Measurements from ENCODE around the gene CRACDL.

CRACDL gene

DNA sequence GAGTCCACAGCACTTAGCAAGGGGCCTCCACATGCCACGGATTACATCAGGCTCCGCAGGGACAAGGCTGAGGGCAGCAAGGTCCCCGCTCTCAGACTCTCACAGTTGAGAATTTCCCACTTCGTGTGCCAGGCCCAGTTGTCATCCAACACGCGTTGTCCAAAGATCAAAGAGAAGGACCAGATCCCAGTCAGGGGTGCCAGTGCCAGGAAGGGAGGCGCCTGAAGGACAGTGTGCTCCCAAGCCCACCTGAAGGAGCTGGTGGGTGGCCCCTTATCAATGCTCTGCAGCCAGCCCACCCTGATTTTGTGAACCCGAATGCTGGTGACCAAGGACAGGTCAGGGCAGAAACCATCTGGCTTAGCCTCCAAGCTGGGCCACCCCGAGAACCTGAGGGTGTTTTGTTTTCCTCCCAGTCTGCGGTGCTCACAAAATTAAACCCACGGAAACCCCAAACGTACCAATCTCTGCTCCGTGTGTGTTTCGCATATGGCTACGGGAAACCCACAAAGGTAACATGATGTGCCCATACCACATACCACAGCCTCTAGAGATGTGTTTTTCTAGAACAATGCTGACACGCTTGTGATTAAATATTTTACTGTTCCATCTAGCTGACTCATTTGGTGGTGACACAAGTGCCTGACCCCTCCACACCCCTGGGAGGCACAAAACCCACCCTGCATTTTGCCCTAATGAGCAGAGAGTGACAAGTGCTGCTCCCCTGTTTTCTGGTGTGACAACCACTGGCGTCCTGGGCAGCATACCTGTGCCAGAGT, 24.5 kb downstream of the CRACDL start:
- TF ChIP-seq, protein P1, sequence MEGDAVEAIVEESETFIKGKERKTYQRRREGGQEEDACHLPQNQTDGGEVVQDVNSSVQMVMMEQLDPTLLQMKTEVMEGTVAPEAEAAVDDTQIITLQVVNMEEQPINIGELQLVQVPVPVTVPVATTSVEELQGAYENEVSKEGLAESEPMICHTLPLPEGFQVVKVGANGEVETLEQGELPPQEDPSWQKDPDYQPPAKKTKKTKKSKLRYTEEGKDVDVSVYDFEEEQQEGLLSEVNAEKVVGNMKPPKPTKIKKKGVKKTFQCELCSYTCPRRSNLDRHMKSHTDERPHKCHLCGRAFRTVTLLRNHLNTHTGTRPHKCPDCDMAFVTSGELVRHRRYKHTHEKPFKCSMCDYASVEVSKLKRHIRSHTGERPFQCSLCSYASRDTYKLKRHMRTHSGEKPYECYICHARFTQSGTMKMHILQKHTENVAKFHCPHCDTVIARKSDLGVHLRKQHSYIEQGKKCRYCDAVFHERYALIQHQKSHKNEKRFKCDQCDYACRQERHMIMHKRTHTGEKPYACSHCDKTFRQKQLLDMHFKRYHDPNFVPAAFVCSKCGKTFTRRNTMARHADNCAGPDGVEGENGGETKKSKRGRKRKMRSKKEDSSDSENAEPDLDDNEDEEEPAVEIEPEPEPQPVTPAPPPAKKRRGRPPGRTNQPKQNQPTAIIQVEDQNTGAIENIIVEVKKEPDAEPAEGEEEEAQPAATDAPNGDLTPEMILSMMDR (conservative IDR thresholded peaks at IDR 0.05; ENCODE audit: low read depth, low read length) = no peak
- H3K4me3 ChIP-seq (ENCODE audit: low read length) = no peak overlapping the region
- no peak for DNase-seq (ENCODE audit: low read depth)

DNA sequence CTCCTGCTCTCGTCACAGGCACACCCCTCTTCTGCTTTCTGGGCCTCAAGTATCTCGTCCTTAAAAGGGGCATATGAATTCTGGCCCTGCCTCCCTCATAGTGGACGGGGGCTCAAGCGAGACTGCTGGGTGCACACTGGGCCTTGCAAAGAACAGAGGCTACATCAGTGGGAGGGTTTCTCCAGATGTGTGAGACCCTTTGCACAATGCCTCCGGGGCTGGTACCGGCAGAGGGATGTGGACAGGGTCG, 25.0 kb downstream of the CRACDL start:
- no peak for DNase-seq (ENCODE audit: low read depth)
- TF ChIP-seq, protein P1 (conservative IDR thresholded peaks at IDR 0.05; ENCODE audit: low read depth, low read length) = no peak
- H3K4me3 ChIP-seq (ENCODE audit: low read length) = no peak overlapping the region

DNA sequence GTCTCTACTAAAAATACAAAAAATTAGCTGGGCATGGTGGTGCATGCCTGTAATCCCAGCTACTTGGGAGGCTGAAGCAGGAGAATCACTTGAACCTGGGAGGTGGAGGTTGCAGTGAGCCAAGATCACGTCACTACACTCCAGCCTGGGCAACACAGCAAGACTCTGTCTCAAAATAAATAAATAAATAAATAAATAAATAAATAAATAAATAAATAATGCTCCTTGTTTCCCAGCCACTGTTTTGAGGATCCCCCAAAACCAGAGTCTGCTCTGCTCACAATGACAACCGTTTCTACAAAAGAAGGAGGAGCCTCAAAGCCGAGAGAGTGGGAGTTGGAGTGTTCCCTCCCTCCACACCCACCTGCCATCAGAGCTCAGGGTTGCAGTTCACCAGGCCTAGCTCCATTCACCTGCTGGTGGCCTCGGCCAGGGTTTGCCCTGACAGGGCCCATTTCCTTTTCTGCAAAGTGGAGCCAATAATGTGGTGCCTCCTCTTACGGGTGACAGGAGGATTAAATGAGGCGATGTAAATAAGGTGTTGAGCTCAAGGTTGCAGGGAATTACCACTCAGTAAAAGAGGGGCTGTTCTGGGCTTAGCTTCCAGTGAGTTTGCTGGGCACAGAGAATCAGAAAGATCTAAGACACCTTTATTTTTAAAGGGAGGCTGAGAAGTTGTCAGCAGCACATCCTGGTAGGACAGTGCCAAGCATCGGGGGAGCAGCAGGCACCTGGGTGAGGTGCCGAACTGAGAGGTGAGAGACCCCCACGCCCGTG, 25.5 kb downstream of the CRACDL start:
- DNase-seq (ENCODE audit: low read depth) = no peak
- TF ChIP-seq, protein P1 (conservative IDR thresholded peaks at IDR 0.05; ENCODE audit: low read depth, low read length) = no peak
- H3K4me3 ChIP-seq (ENCODE audit: low read length) = no peak overlapping the region

DNA sequence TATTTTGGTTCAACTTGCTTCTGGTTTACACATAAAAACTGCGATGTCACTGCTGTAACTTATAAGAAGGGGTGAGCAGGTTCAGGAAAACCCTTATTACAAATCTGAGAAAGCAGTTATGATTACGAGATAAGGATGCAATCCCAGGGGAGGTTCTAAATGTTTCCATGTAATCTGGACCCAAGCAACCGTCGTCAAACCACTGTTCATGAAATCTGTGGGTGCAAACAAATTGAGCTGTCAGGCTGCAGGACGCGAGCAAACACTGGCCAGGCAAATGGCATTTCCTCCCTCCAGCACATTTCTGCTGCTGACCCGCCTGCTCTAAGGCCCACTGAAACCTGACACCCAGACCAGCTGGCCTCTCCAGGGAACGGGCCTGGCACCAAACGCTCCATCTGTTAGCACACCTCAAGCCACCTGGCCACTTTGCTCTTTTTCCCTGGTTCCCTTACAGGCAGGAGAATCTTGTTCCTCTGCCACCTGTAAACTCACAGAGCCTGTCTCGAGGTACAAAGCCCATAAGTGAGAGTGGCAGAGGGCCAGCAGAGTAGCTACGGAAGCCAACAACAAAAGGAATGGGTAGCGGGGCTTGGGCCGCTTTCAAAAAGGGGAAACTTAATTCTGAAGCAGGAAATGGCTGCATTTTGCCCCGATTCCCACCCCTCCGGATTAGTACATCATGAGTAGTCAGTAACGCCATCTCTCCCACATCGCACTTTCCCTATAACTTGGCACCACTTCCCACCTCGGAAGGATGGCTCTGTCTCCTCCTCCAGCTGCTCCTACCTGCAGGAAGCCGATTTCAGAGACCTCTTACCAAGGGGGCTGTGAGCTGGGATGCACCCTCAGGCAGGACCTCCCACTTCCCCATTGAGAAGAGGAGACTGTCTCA, 26.5 kb downstream of the CRACDL start:
- no peak overlapping the region for H3K4me3 ChIP-seq (ENCODE audit: low read length)
- DNase-seq (ENCODE audit: low read depth) = peak; percentile 87
- TF ChIP-seq, protein P1 (conservative IDR thresholded peaks at IDR 0.05; ENCODE audit: low read depth, low read length) = no peak

DNA sequence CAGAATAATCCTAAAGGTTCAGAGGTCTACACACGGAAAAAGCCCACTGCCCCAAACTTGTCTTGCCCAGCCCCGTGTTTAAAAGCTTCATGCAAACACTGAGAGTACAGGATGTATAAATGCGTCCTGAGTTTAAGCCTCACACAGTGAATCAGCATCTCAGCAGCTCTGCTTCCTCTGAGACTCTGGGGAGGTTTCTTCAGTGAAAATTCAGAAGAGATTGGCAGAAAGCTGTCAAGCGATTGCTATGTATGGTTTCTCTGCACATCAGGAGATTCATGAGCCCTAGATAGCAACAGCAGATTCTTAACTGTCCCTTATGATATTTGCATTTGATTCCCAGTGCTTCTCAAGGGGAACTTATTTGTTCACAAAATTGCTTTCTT, 27.1 kb downstream of the CRACDL start:
- DNase-seq (ENCODE audit: low read depth) = no peak
- H3K4me3 ChIP-seq (ENCODE audit: low read length) = no peak overlapping the region
- TF ChIP-seq, protein P1 (conservative IDR thresholded peaks at IDR 0.05; ENCODE audit: low read depth, low read length) = no peak

DNA sequence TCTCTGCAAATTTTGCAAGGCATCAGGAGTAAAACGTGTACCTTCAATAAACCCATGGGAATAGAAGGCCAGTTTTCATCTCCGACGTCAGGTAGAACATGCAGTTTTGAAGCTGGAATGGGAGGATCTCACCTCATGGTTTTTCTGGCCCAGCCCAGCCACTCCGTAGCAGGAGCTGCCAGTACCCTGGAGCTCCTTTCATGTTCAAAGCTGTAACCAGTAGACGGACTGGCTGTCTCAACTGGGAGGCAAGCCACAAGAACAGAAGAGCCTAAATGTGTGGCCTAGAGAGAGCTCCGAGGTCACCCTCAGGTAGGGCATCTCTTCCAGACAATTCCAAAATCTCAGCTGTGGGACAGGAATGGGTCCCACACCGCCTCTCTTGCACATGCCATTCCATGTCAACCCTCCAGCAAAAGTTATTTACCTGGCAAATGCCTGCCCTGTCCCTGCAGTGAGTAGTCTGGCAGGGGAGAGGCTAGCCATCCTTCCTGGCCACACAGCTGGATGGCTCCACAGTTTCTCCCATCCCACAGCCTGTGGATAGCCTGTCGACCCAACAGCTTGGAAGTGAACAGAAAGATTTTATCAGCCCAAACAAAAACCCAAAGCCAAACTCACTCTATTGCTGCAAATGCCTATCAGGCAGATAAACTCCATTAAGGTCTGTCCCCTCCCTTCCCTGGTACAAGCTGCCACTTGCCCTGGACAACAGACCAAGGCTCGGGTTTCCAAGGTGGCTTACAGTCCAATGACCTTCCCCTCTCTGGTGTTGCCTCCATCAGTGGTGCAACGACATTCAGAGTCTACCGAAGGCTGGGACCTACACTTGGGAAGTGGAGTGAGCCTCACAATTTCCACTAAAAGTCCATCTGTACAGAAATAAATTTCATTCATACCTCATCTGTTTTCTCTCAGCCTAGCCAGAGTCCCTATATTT, 27.8 kb downstream of the CRACDL start:
- TF ChIP-seq, protein P1 (conservative IDR thresholded peaks at IDR 0.05; ENCODE audit: low read depth, low read length) = no peak
- H3K4me3 ChIP-seq (ENCODE audit: low read length) = no peak overlapping the region
- DNase-seq (ENCODE audit: low read depth) = no peak
